HG03097 (cell line): ENCODE measurements around the gene BPIFB1.

Experiments used
- ATAC-seq: cut with Tn5 transposase; IDR thresholded peaks from one replicate; pipeline ENCODE4 v1.9.1; 2021; ENCODE audit not compliant: unreplicated experiment, low FRiP score

BPIFB1 gene

GRCh38 chr20:33282991-33283555 lies at the start of gene BPIFB1:
BPIFB1 (plus strand) TSS chr20:33283214; CDS start chr20:33286074, 2,860 bp downstream.
- ATAC-seq = no peak

GRCh38 chr20:33234050-33234449 lies 49.0 kb upstream of the BPIFB1 start:
- no peak for ATAC-seq

- ATAC-seq = no peak
Observed at GRCh38 chr20:33235696-33236095, 47.3 kb upstream of the BPIFB1 start, which contains the start of gene BPIFA1. BPIFA1 (plus strand) TSS chr20:33235996; CDS start chr20:33237712, 1,716 bp downstream.

- no peak for ATAC-seq
Observed at GRCh38 chr20:33236351-33236750, 46.7 kb upstream of the BPIFB1 start.

GRCh38 chr20:33237989-33238388 lies 45.0 kb upstream of the BPIFB1 start:
- ATAC-seq = no peak

- no peak for ATAC-seq
Observed at GRCh38 chr20:33239418-33239817, 43.6 kb upstream of the BPIFB1 start.

GRCh38 chr20:33239979-33240736 lies 42.9 kb upstream of the BPIFB1 start:
- ATAC-seq = no peak

GRCh38 chr20:33240923-33241322 lies 42.1 kb upstream of the BPIFB1 start:
- no peak for ATAC-seq

GRCh38 chr20:33242319-33243100 lies 40.5 kb upstream of the BPIFB1 start:
- ATAC-seq = no peak

GRCh38 chr20:33246077-33246476 lies 36.9 kb upstream of the BPIFB1 start:
- ATAC-seq = no peak

GRCh38 chr20:33249456-33249855 lies 33.6 kb upstream of the BPIFB1 start:
- ATAC-seq = no peak

GRCh38 chr20:33250666-33251065 lies 32.3 kb upstream of the BPIFB1 start:
- ATAC-seq = no peak

GRCh38 chr20:33251496-33251895 lies 31.5 kb upstream of the BPIFB1 start:
- ATAC-seq = no peak

- no peak for ATAC-seq
Observed at GRCh38 chr20:33252460-33252859, 30.6 kb upstream of the BPIFB1 start.

- no peak for ATAC-seq
Observed at GRCh38 chr20:33255005-33255404, 28.0 kb upstream of the BPIFB1 start.

GRCh38 chr20:33257237-33257636 lies 25.8 kb upstream of the BPIFB1 start:
- no peak for ATAC-seq

GRCh38 chr20:33259371-33259770 lies 23.6 kb upstream of the BPIFB1 start:
- ATAC-seq = no peak

- ATAC-seq = no peak
Observed at GRCh38 chr20:33261465-33261864, 21.5 kb upstream of the BPIFB1 start.

GRCh38 chr20:33262658-33263065 lies 20.4 kb upstream of the BPIFB1 start:
- no peak for ATAC-seq

- ATAC-seq = no peak
Observed at GRCh38 chr20:33263784-33264183, 19.2 kb upstream of the BPIFB1 start.

- no peak for ATAC-seq
Observed at GRCh38 chr20:33267701-33268100, 15.3 kb upstream of the BPIFB1 start.
